HG02610 (cell line): Measurements from ENCODE around the gene HGD.
"Not testable (repeated sequence)": the region's sequence is repeated elsewhere in the genome, so short reads cannot be mapped to it uniquely, and the experiment has no call there.

ENCODE experiments used
- ATAC-seq: cut with Tn5 transposase; IDR thresholded peaks from one replicate; pipeline ENCODE4 v1.9.1; 2021; ENCODE audit warnings: mild to moderate bottlenecking, moderate library complexity; ENCODE audit not compliant: unreplicated experiment

HGD gene

DNA sequence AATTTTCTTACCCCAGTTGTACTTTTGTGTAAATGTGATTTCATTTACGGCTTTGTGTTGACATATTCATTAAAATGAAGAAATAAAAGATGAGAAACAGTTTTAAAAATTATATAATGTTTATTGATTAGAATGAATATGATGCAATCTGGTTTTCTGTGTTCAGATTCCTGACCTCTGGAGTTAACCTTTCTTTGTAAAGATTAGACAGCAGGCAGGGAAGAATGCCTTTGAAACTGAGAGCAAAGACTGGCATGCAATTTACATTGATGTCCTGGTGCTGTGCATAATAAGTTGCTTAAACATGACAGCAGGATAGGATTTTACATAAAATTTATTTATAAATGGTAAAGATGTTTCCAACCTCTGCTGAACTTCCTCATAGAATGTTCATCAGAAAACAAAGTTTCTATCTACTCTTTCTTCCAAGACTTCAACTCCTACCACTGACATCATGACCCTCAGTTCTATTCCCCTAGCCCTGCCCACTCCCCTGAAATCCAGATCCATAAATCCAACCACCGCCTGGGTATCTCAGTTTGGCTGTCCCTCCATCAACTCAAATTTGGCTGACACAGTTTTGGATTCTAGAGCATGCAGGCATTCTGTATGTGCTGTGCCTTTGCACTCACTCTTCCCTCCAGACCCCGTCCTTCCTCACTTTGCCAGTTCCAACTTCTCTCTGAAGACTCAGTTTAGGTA is 1.7 kb downstream of the HGD start:
- no peak for ATAC-seq

DNA sequence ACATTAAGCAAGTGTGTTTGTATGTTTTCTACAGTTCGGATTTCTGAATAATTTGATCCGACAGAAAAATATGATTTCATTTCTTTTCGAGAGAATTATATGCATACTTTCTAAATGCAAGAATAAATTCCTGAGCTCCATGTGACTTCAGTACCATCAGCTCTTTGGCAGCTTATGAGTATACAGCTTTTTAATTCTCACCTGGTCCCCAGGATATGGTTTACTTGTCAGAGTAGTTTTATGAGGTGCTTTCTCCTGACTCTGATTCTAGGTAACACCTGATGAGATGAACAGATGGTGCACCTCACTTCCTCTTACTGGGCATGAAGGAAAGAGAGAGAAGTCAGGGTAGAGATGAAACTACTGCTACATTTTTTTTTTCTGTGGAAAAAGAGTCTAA is 3.1 kb downstream of the HGD start:
- ATAC-seq, result peak; percentile 49

DNA sequence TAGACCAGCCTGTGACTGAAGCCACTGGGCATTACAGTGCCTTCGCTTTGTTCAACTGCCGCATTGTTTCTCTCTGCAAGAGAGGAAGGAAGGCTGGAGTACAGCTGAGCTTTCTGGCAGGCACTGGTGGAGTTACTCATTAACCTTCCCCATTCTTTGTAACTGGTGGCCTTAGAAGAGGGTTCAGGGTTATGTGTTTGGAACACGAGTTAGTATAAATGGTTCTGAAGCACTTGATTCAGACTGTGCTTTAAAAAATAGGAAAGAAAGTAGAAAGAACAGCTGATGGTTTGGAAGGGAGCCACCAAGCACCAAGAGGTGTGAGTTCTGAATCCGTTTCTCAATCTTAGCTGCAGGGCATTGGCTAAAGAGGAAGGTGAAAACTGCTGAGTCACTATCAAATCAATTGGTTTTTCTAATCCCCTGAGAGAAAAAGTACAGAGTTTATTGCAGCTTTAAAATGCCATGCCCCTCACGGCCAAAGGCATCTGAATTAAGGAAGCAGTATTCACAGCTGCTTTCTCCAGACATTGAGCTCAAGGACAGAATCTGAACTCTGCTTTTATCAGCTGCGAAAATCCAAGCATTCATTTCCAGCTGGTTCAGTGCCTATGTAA is 3.6 kb downstream of the HGD start:
- ATAC-seq, result peak; percentile 65

DNA sequence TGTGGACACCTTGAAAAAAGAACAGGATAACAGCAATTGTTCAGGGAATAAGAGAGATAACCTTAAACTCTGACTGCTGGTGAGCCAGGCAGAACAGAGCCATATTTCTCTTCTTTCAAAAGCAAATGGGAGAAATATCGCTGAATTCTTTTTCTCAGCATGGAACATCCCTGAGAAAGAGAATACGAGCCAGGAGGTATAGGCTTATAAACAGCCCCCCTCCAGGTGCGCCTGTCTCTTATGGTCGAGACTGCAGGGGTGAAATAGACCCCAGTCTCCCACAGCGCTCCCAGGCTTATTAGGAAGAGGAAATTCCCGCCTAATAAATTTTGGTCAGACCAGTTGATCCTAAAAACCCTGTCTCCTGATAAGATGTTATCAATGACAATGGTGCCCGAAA is 4.8 kb downstream of the HGD start:
- ATAC-seq, result not testable (repeated sequence)

DNA sequence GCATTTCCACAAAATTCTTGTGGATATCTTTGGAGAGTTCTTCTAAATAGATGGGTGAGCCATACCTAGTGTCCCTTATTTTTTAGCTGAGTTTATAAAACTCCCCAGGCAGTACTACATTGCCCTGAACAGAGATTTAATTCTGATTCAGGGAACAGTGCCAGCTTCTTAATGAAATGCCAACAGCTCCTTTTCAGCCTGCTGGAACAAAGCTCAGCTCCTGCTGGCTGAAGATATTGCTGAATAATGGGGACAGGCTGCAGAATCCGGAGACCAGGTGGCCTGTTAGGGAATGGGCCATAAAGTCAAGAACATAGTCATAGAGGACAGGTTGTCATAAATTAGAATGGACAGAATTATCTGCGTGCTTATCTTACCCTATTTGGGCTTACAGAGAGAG is 8.9 kb downstream of the HGD start:
- ATAC-seq, result no peak

DNA sequence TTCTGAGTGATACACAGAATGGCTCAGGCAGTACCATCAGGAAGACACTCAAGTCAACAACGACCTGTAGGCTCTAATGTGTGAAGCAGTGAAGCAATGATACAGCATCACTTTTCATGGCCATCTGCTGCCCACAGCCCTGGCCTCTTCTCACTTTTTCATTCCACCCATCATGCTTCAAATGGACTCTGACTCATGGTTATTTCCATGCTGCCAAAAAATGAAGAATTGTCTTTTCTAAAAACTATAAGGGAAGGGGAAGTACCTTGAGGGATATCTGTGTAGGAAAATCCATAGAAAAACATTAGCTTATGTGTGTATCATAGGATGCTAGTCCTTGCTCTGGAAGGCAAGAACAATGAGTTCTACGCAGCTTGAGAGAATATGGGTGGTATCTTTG is 11.5 kb downstream of the HGD start:
- ATAC-seq, result no peak

DNA sequence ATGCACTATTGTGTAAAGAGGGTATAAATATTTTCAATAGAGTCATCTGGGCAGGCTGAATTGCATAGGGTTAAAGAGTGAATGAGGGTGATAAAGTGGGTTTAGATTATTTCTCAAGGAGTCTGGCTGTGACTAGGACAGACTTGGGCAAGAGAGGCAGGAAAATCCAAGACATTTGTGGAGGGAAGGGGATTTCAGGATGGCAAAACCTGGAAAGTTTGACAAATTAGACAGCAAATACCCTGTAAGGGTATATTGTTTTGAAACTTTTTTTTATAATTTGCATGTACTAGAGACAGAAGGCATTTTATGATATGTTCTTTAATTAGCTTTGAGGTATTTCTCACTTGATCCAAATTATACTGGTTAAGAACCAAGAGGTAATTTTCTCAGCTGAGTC is 17.1 kb downstream of the HGD start:
- ATAC-seq, result no peak

DNA sequence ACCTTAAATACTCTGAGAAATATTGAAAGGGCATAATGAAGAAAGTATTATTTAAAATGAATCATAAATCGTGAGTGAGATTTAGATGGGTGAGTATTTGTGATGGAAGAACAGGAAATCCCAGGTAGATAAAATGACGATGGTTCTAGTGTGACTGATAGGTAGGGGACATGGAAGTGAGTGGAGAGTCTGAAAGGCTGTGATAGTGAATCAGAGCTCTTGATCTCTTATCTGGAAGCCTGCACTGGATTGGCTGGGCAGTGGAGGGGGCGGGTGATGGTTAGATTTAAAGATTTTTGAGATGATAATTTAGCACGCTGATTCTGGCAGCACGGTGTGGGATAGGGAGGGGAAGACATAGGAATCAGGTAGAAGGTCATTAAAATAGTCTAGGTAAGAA is 20.1 kb downstream of the HGD start:
- ATAC-seq, result no peak

DNA sequence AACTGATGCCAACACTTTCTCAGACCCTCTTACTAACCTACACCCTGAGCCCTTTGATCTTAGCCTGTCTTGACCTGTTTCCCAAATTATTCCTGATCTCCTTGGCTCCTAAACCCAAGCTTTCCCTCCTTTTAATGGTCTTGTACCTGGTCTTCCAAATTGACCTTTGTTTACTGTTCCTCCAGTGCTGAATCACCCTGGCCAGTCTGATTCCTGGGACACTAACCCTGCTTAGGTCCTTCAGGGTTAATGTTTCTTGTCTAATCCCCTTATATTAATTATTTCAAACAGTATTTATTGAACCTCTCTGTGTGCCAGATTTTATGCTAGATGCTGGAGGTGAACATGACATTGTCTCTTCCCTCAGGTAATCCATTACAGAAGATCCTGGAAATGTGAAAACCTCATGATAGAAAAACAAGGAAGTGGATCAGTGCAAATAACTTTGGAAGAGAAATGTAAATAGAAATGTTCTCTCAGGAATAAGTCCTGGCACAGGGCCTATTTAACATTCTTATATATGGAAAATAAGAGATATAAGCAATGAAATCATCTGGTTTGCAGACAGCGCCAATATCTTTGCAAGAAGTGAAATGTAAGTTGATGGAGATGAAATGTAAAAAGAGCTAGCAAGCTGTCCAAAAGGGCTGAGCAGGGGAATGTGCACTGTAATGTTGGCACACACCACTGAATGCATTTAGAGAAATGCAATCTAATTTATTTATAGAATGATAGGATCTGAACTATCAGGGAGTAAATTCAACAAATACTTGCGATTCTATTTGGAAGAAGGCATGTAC is 20.7 kb downstream of the HGD start:
- no peak for ATAC-seq

DNA sequence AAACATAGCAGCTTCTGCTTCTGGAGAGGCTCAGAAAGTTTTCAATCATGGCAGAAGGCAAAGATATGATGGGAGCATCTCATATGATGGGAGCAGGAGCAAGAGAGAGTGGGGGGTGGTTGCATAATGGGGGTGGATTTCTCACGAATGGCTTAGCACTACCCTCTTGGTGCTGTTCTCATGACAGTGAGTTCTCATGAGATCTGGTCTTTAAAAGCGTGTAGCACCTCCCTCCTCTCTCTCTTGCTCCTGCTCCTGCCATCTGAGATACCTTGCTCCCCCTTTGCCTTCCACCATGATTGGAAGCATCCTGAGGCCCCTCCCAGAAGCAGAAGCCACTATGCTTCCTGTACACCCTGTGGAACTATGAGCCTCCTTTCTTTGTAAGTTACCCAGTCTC is 22.2 kb downstream of the HGD start:
- no peak for ATAC-seq

DNA sequence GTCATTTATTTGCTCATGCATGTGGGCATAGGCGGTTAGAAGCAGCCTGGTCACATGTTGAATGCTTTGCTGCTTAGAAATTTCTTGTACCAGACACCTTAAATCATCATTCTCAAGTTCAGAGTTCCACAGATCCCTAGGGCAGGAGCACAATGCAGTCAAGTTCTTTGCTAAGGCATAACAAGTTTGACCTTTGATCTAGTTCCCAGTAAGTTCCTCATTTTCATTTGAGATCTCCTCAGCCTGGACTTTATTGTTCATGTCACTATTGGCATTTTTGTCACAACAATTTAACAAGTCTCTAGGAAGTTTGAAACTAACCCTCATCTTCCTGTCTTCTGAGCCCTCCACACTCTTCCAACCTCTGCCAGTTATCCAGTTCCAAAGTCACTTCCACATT is 22.8 kb downstream of the HGD start:
- ATAC-seq, result no peak

DNA sequence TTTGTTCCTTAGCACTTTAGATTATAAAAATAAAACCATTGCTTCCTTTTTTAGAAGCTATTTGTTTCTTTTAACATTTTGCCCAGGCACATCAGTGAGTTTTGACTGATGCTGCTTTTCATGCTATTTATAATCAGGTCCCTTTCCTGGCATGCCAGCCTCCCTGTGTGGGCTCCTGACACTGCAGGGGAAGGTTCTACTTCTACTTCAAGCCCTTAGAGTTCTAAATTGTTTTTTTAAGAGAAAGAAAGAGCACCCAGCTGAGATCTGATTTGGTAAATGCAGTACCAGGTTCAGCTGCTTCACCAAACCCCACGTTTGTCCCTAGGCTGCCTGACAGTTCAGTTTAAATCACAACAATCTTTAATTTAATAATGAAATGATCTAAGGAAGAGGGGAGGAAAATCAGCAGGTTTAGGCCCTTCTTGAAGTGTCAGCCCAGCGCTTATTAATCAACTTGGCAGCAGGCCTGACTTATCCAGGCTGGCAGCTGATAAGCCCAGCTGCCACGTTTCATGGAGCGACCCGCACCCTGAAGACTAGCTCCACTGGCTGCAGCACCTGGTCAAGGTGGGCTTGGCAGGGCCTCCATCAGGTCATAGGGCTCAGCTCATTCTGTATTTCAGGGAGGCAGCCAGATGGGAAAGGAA is 29.0 kb downstream of the HGD start:
- ATAC-seq, result no peak

DNA sequence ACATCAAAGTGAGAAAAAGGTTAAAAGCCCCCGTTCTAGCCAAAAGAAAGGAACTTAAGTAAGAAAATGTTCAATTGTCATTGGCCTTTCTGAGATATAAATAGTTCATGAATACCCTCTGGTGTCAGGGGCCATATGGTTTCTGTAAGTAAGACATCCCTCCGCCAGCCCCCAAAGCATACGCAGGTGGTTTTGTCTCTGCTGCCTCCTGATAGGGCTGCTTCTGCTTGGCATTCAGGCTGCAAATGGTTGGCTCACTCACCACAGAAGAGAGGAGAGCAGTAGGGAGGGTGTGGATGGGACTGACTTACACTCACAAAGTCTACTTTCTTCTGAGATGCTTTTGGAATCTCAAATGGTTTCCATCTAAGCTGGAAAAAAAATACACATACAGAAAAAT is 29.8 kb downstream of the HGD start:
- ATAC-seq, result no peak

DNA sequence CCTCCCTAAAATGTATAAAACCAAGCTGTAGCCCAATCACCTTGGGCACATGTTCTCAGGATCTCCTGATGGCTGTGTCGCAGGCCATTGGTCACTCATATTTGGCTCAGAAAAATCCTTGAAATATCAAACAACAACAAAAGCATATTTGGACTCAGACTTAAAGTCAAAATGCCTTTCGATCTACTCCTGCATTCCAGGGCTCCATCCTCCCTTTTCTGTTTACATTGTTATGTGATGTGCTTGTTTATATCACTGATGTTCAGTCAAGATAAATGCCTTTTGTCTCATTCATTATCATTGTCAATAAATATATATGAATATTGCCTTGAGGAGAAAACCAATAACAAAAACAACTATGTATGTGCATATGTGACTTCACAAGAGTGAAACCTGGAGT is 31.7 kb downstream of the HGD start:
- ATAC-seq, result no peak

DNA sequence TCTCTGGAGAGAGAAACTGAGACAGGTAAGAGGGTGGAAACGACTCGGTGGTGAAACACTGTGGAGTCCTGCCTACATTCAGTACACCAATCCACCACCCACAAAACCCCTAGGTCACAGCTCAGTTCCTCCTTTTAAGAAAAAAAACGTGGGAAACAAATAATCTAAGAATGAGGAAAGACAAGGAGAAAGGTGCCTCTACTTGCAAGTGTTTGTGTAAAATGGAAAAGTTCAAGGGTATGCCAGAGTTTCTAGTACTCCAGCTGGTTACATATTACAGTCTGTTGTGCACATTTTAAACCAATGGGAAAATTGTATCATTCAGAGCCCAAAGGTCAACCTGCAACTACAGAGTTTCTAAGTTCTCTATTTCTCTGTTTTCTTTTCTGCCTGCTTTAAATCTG is 32.2 kb downstream of the HGD start:
- no peak for ATAC-seq

DNA sequence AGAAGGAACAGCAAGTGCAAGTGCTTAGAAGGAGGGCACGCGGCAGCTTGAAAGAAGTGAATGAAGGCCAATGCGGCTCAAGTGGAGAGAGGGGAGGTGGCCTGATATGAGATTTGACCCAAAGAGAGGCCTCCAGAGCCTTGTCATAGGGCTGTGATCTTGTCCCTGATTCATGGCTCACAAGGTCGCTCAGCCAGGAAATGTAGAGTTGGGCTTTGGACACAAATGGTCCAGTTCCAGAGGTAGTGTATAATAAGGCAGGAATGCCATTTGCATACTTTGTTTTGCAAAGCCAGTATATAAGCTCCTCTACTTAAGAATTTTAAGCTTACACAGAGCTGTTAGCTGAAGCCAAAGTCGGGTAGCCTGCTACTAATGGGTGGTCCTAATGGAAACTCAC is 33.7 kb downstream of the HGD start:
- no peak for ATAC-seq

DNA sequence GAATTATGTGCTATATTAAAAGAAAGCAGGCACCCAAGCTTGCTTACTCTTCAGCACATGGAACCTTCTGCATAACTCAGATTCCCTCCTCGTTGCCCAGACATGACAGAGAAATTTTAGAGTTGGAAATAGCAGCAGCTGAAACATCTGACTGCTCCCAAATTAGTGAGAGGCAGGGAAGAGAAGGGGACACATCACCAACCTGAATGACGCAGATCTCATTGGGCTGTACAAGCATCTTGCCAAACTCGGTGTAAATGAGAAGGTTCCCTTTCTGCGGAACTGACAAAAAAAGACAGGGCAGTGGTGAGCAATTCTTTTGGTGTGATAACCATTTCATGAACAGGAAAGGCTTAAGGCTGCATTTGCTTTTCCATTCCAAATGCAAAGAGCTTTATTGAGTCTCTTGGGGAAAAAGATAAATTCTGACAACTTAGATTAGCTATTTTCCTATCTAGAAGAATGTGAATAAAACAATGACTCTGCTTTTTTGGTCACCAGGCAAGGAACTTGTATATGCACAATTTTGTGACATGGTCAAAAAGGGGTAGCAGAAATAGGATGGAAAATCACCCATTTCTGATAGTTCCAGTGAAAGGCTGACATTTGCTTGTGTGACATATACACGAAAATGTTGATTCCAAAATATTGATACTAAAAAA is 35.1 kb downstream of the HGD start:
- ATAC-seq, result no peak

DNA sequence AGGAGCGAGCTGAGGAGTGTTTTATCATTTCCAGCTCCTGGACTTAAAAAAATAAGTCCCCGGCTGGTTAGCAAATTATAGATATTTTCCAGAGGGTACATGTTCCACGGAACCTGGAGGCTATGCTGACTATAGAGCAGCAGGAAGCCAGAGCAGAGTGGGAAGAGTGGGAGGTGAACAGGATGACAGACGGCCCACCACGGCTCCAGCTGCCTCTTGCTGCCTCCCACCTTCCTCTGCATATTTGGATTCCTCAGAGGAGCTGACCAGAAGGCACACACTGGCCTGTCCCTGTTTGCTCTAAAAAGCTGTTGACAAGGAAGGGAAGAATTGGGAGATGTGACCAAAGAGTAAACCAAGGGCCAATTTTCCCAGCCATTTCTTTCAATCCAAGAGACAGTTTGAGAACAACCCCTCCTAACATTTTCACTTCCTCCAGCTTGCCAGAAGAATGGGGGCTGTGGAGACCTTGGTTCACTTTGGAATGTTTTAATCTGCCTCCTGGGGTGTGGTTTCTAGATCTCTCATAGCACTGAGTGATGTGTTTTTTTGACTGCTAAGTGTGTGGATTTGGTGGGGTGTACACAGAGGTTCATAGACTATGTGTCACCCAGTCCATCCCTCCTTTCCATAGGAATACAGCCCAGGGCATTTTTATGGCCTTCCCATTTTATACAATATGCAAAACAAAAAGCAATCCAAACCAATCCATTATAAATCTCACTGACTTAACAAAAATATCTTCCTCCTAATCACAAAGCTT is 36.8 kb downstream of the HGD start:
- ATAC-seq, result no peak

DNA sequence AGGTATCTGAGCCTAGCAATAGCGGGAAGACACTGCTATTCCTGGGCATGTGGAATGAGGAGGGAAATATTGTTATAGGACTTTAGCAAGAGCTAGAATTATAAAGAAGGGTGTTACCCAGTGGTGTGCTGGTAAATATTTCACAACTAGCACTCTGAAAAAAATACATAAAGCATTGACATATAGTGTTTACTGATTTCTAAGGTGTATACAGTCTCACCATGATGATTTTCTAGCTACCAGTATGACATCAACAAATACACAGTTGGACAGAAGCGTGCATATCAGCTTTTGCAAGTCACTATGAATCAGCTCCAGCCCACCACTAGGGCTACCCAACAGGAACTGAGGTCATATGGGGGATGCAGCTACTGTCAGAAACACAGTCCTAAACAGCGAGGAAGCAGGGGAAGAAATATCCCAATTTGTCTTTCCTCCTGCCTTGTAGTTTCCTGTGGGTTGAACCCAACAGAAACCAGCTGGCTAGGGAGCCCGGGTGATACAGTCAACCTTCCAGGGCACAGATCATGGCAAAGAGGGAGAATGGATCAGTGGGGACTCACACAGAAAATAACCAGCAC is 39.6 kb downstream of the HGD start:
- ATAC-seq, result no peak

DNA sequence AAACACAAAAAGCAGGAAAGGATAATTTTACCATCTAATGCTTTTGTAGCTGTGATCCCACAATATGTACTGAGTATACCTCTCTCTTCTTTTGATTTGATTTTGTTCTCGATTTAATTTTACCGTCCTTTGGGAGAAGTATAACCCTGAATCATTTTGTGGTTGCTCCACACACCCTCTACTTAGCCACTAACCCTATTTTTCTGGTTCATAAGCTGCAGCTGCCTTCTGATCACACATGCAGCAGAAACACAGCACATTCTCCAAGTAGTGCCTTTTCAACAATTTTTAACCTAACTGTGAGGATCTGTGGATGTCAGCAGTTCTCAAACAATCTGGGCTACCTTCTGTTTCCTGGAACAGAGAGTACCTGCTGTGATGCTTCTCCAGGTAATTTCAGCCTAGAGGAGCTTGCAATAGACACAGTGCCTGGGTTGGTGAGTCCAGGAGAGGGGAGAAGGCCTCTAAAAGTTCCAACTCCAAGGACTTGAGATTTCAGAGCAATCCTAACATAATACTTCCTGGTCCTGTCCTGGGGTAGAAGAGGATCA is 40.3 kb downstream of the HGD start:
- ATAC-seq, result no peak
